Activated B cell treated with CpG ODN at 0.5 μM for 24 hours (primary cell): ENCODE results near the gene KRTAP10-1. TPM values are rescaled to one million over a fixed set of nuclear protein-coding genes. Genes with fewer than 3 reads are reported as not detected.
"Not testable (repeated sequence)": the region's sequence is repeated elsewhere in the genome, so short reads cannot be mapped to it uniquely, and the experiment has no call there.

ENCODE experiments used
- ATAC-seq: fragments of 200-7000 bp; cut with Tn5 transposase; one replicate; pipeline ENCODE4 v1.10.0; 2021; ENCODE audit warnings: low read depth, mild to moderate bottlenecking, moderate library complexity
- CTCF ChIA-PET: fragments of 350-600 bp; sonication (Branson Sonifier 250); formaldehyde crosslinking; loops from one replicate; lab custom pipeline; 2021; ENCODE audit warnings: antibody characterized with exemption; lab: Charles Lee
- POLR2A ChIA-PET: fragments of 350-600 bp; sonication (Branson Sonifier 250); formaldehyde crosslinking; loops from one replicate; lab custom pipeline; 2021; ENCODE audit warnings: antibody characterized with exemption; lab: Charles Lee
- DNase-seq: peaks from one replicate; pipeline ENCODE4 v3.0.0; 2022
- H3K27ac Mint-ChIP-seq: one replicate; pipeline ENCODE4 v1.8.0; 2020; ENCODE audit warnings: mixed read lengths
- H3K27me3 Mint-ChIP-seq: one replicate; pipeline ENCODE4 v1.8.0; 2021; ENCODE audit warnings: mixed read lengths
- H3K36me3 Mint-ChIP-seq: one replicate; pipeline ENCODE4 v1.8.0; 2021; ENCODE audit warnings: low read depth, mixed read lengths
- H3K4me1 Mint-ChIP-seq: one replicate; pipeline ENCODE4 v1.8.0; 2021; ENCODE audit warnings: mixed read lengths
- H3K4me3 Mint-ChIP-seq: one replicate; pipeline ENCODE4 v1.8.0; 2020; ENCODE audit warnings: mild to moderate bottlenecking, mixed read lengths
- H3K9me3 Mint-ChIP-seq: one replicate; pipeline ENCODE4 v1.8.0; 2020; ENCODE audit warnings: mixed read lengths
- CTCF ChIP-seq: fragments of 200-600 bp; IDR thresholded peaks from one replicate; pipeline ENCODE4 v1.8.0; 2022; ENCODE audit warnings: antibody characterized with exemption, mild to moderate bottlenecking
- intact Hi-C: fragments of 100-400 bp; cut with micrococcal nuclease; formaldehyde crosslinking; loops from one replicate; pipeline ENCODE4 v1.15.1; 2024
- total RNA-seq: library from RNA; stranded (reverse); gene quantifications from 2 replicates; pipeline ENCODE4 v1.2.3, GENCODE V29; 2022

Gene KRTAP10-1
- total RNA-seq, 1 donor from 2014 or later, result not detected

- Mint-ChIP-seq H3K9me3 (peaks cover 11% of the 10 kb centered on the region), H3K36me3 (no peaks in the 10 kb centered on the region), H3K27ac (no peak overlapping the region), H3K4me1 (no peaks in the 10 kb centered on the region), H3K27me3 (peaks cover 33% of the 10 kb centered on the region), H3K4me3 (no peak overlapping the region)
- intact Hi-C loops, result no loop called here
- ATAC-seq (no peak), DNase-seq (no peak)
- POLR2A ChIA-PET, result no interaction called here
- CTCF ChIA-PET, result no interaction called here
- no peak for TF ChIP-seq CTCF
Observed at GRCh38 chr21:44582055-44582454, 42.1 kb upstream of the KRTAP10-1 start.

- CTCF ChIA-PET, result no interaction called here
- H3K27ac Mint-ChIP-seq, result no peak overlapping the region
- H3K9me3 Mint-ChIP-seq, result peaks cover 16% of the 10 kb centered on the region
- no peaks in the 10 kb centered on the region for H3K36me3 Mint-ChIP-seq
- no peak overlapping the region for H3K4me3 Mint-ChIP-seq
- intact Hi-C loops, result no loop called here
- POLR2A ChIA-PET, result no interaction called here
- no peak for ATAC-seq
- TF ChIP-seq CTCF, result no peak
- H3K4me1 Mint-ChIP-seq, result no peaks in the 10 kb centered on the region
- peaks cover 25% of the 10 kb centered on the region for H3K27me3 Mint-ChIP-seq
- DNase-seq, result no peak
Observed at GRCh38 chr21:44581158-44581557, 41.2 kb upstream of the KRTAP10-1 start.

- H3K4me3 Mint-ChIP-seq, CTCF ChIA-PET, H3K4me1 Mint-ChIP-seq, DNase-seq, intact Hi-C loops, H3K36me3 Mint-ChIP-seq, H3K27ac Mint-ChIP-seq, POLR2A ChIA-PET, ATAC-seq: not testable (repeated sequence)
- Mint-ChIP-seq H3K9me3 (peaks cover 16% of the 10 kb centered on the region), H3K27me3 (peaks cover 21% of the 10 kb centered on the region)
Observed at GRCh38 chr21:44580231-44580821, 40.3 kb upstream of the KRTAP10-1 start, which contains the start of gene KRTAP10-5. Gene KRTAP10-5, minus strand, starts transcription at chr21:44580604. Its CDS starts 26 bp downstream, at chr21:44580578.

- POLR2A ChIA-PET, result no interaction called here
Observed at GRCh38 chr21:44579833-44580144, 39.8 kb upstream of the KRTAP10-1 start.

GRCh38 chr21:44579056-44579832 is 39.2 kb upstream of the KRTAP10-1 start:
- DNase-seq, result no peak
- no peak overlapping the region for H3K4me3 Mint-ChIP-seq
- intact Hi-C loops, result no loop called here
- no peaks in the 10 kb centered on the region for H3K4me1 Mint-ChIP-seq
- ATAC-seq, result no peak
- no peaks in the 10 kb centered on the region for H3K36me3 Mint-ChIP-seq
- CTCF ChIA-PET, result no interaction called here
- H3K27me3 Mint-ChIP-seq, result peaks cover 21% of the 10 kb centered on the region
- peaks cover 16% of the 10 kb centered on the region for H3K9me3 Mint-ChIP-seq
- TF ChIP-seq CTCF, result no peak
- H3K27ac Mint-ChIP-seq, result no peak overlapping the region
- POLR2A ChIA-PET, result no interaction called here

More at GRCh38 chr21:44579833-44580144, 39.8 kb upstream of the KRTAP10-1 start:
- no peak overlapping the region for H3K27ac Mint-ChIP-seq
- no peak overlapping the region for H3K4me3 Mint-ChIP-seq
- H3K36me3 Mint-ChIP-seq, result no peaks in the 10 kb centered on the region
- DNase-seq, result no peak
- peaks cover 16% of the 10 kb centered on the region for H3K9me3 Mint-ChIP-seq
- CTCF ChIA-PET, result no interaction called here
- intact Hi-C loops, result no loop called here
- H3K27me3 Mint-ChIP-seq, result peaks cover 19% of the 10 kb centered on the region
- H3K4me1 Mint-ChIP-seq, result no peaks in the 10 kb centered on the region
- TF ChIP-seq CTCF, result no peak
- ATAC-seq, result no peak
